Suprapubic skin (tissue), 4 donors: ENCODE results near the gene SCRN2. TPM values are rescaled to one million over a fixed set of nuclear protein-coding genes. Genes with fewer than 3 reads are reported as not detected.
A peak's percentile ranks its signal among the peaks of the same experiment; 100 is the strongest.

ENCODE experiments used
- DNase-seq, 2 donors: peaks; one replicate each; pipeline ENCODE4 v3.0.0-alpha.2; 2019; ENCODE audit warnings: low spot score in 2 of 2
- H3K27ac ChIP-seq: fragments of 200-600 bp; sonication (generic); one replicate; pipeline ENCODE4 v1.5.1; 2019
- H3K27me3 ChIP-seq: fragments of 200-600 bp; sonication (generic); one replicate; pipeline ENCODE4 v1.5.1; 2019
- H3K36me3 ChIP-seq: fragments of 200-600 bp; sonication (generic); one replicate; pipeline ENCODE4 v1.5.1; 2019
- H3K4me1 ChIP-seq: fragments of 200-600 bp; sonication (generic); one replicate; pipeline ENCODE4 v1.5.1; 2019
- H3K4me3 ChIP-seq: fragments of 200-600 bp; sonication (generic); one replicate; pipeline ENCODE4 v1.5.1; 2019; ENCODE audit warnings: mild to moderate bottlenecking
- H3K9me3 ChIP-seq: fragments of 200-600 bp; sonication (generic); one replicate; pipeline ENCODE4 v1.5.1; 2019
- CTCF ChIP-seq, 2 donors: fragments of 200-600 bp in 1 of 2; fragments of 450-650 bp in 1 of 2; sonication (generic) in 1 of 2; IDR thresholded peaks; one replicate each; pipeline ENCODE4 v1.5.1; 2016 to 2019; ENCODE audit warnings: antibody characterized with exemption in 2 of 2, mild to moderate bottlenecking in 1 of 2, moderate library complexity in 1 of 2
- EP300 ChIP-seq: sonication (generic); formaldehyde crosslinking; IDR thresholded peaks from one replicate; pipeline ENCODE4 v1.6.1; 2017; ENCODE audit warnings: antibody characterized with exemption
- POLR2A ChIP-seq, 2 donors: fragments of 450-650 bp; IDR thresholded peaks; one replicate each; pipeline ENCODE4 v1.6.1; 2017; ENCODE audit warnings: antibody characterized with exemption in 2 of 2, mild to moderate bottlenecking in 2 of 2, moderate library complexity in 2 of 2
- POLR2AphosphoS5 ChIP-seq, 3 donors: sonication (generic); formaldehyde crosslinking; IDR thresholded peaks; one replicate each; pipeline ENCODE4 v1.6.1; 2017; ENCODE audit warnings: antibody characterized with exemption in 3 of 3
- WGBS: methylation state at CpG from one replicate; pipeline ENCODE4 v1.1.5; 2018; 5-methylcytosine and 5-hydroxymethylcytosine counted together
- total RNA-seq, 4 donors: library from RNA; depleted of rRNA; stranded (reverse); fragments of >200 nt; gene quantifications; one replicate each; pipeline ENCODE4 v1.1.0, GENCODE V29; 2016

The SCRN2 gene
- total RNA-seq, 4 donors from 2014 or later, result 22.3 to 46.4 (median 34.7) TPM

- H3K9me3 ChIP-seq, result no peaks in the 10 kb centered on the region
- peaks cover 70% of the 10 kb centered on the region for H3K27me3 ChIP-seq
- no peak for DNase-seq
- TF ChIP-seq CTCF (IDR thresholded peaks at IDR 0.05), result peak in 1 of 2 donors; percentile 31
- no peak for TF ChIP-seq EP300
- no peak for TF ChIP-seq POLR2A (IDR thresholded peaks at IDR 0.05)
- H3K4me3 ChIP-seq, result peak overlapping the region; percentile 4
- peaks cover 54% of the 10 kb centered on the region for H3K4me1 ChIP-seq
- WGBS, result 42% methylated on average over 20 of the region's 71 CpGs
- no peaks in the 10 kb centered on the region for H3K36me3 ChIP-seq
- no peak overlapping the region for H3K27ac ChIP-seq
Measured at GRCh38 chr17:47847341-47848197, 6.5 kb upstream of the SCRN2 start.

- peaks cover 62% of the 10 kb centered on the region for H3K27me3 ChIP-seq
- peak overlapping the region; percentile 4 for H3K4me3 ChIP-seq
- H3K9me3 ChIP-seq, result no peaks in the 10 kb centered on the region
- H3K36me3 ChIP-seq, result no peaks in the 10 kb centered on the region
- peaks cover 53% of the 10 kb centered on the region for H3K4me1 ChIP-seq
- WGBS, result 25% methylated on average over 26 of the region's 31 CpGs
- TF ChIP-seq POLR2A (IDR thresholded peaks at IDR 0.05) (no peak), POLR2AphosphoS5 (IDR thresholded peaks at IDR 0.05) (no peak), CTCF (IDR thresholded peaks at IDR 0.05) (no peak), EP300 (no peak)
- DNase-seq, result no peak
- H3K27ac ChIP-seq, result no peak overlapping the region
Measured at GRCh38 chr17:47846716-47847340, 5.8 kb upstream of the SCRN2 start.

- peaks cover 52% of the 10 kb centered on the region for H3K27me3 ChIP-seq
- 87% methylated on average over 3 of the region's 3 CpGs for WGBS
- H3K27ac ChIP-seq, result no peak overlapping the region
- TF ChIP-seq POLR2AphosphoS5 (IDR thresholded peaks at IDR 0.05) (no peak), CTCF (IDR thresholded peaks at IDR 0.05) (no peak), POLR2A (IDR thresholded peaks at IDR 0.05) (no peak)
- no peaks in the 10 kb centered on the region for H3K9me3 ChIP-seq
- peaks cover 49% of the 10 kb centered on the region for H3K4me1 ChIP-seq
- no peak for DNase-seq
- H3K4me3 ChIP-seq, result no peak overlapping the region
- H3K36me3 ChIP-seq, result no peaks in the 10 kb centered on the region
Measured at GRCh38 chr17:47845716-47846075, 4.6 kb upstream of the SCRN2 start.

GRCh38 chr17:47844814-47845715 lies 4.0 kb upstream of the SCRN2 start:
- DNase-seq, result no peak
- no peak overlapping the region for H3K4me3 ChIP-seq
- 74% methylated on average over 4 of the region's 4 CpGs for WGBS
- TF ChIP-seq CTCF (IDR thresholded peaks at IDR 0.05), result no peak
- TF ChIP-seq POLR2A (IDR thresholded peaks at IDR 0.05), result no peak
- TF ChIP-seq EP300, result no peak
- no peak for TF ChIP-seq POLR2AphosphoS5 (IDR thresholded peaks at IDR 0.05)
- H3K4me1 ChIP-seq, result peaks cover 48% of the 10 kb centered on the region
- no peaks in the 10 kb centered on the region for H3K9me3 ChIP-seq
- no peaks in the 10 kb centered on the region for H3K36me3 ChIP-seq
- peaks cover 46% of the 10 kb centered on the region for H3K27me3 ChIP-seq
- no peak overlapping the region for H3K27ac ChIP-seq
